A549 treated with ZK216348 at 1 μM for 4 hours (cell line): ENCODE results near the gene EMC9. TPM values are rescaled to one million over a fixed set of nuclear protein-coding genes. Genes with fewer than 3 reads are reported as not detected.

ENCODE experiments used
- total RNA-seq: library from RNA; stranded (reverse); fragments of 200-300 nt; extraction: Qiagen RNA extraction; gene quantifications from 5 replicates; pipeline ENCODE4 v1.2.3, GENCODE V29; 2022; ENCODE audit warnings: low read depth

EMC9 gene
- total RNA-seq = 37.8 to 64.0 TPM (median 62.7 TPM) in 5 replicates

GRCh38 chr14:24141097-24141880, at the start of gene EMC9:
EMC9 (minus strand) TSS chr14:24141591; CDS start chr14:24141304, 287 bp downstream.

GRCh38 chr14:24188251-24189058, 47.1 kb upstream of the EMC9 start, which contains the start of gene IPO4:
IPO4 (minus strand) TSS chr14:24188816; CDS start chr14:24188787, 29 bp downstream.

GRCh38 chr14:24171422-24172260, 30.2 kb upstream of the EMC9 start, which contains the start of gene REC8:
REC8 (plus strand) TSS chr14:24172080; CDS start chr14:24172553, 473 bp downstream.

GRCh38 chr14:24160850-24161804, 19.7 kb upstream of the EMC9 start, which contains the start of gene IRF9:
IRF9 (plus strand) TSS chr14:24161265; CDS start chr14:24162145, 880 bp downstream.

GRCh38 chr14:24146978-24147760, 5.8 kb upstream of the EMC9 start, which contains the start of gene RNF31:
RNF31 (plus strand) TSS chr14:24147498; CDS start chr14:24147699, 201 bp downstream.

GRCh38 chr14:24146453-24146977, 5.1 kb upstream of the EMC9 start, which contains the start of gene PSME2:
PSME2 (minus strand) TSS chr14:24146610; CDS start chr14:24146581, 29 bp downstream.

GRCh38 chr14:24135834-24136683, 5.3 kb downstream of the EMC9 start, which contains the start of gene PSME1:
PSME1 (plus strand) TSS chr14:24136194; CDS start chr14:24136263, 69 bp downstream.

GRCh38 chr14:24130380-24130716, 11.0 kb downstream of the EMC9 start, which contains the start of gene FITM1:
FITM1 (plus strand) TSS chr14:24130659; CDS start chr14:24131564, 905 bp downstream.

GRCh38 chr14:24114532-24115421, 26.6 kb downstream of the EMC9 start, which contains the start of the genes DCAF11 and NRL:
DCAF11 (plus strand) TSS chr14:24114777; CDS start chr14:24115595, 818 bp downstream.
NRL (minus strand) TSS chr14:24114949; CDS start chr14:24082848, 32,101 bp downstream.

GRCh38 chr14:24093901-24094840, 47.2 kb downstream of the EMC9 start, which contains the start of gene PCK2:
PCK2 (plus strand) TSS chr14:24094311; CDS start chr14:24094406, 95 bp downstream.

Other genes with a start within 250 kb of the EMC9 start
- gene DHRS4, start 187.8 kb downstream of the EMC9 start, total RNA-seq = 36.9 to 51.1 TPM (median 48.9 TPM) in 5 replicates
- 23.2 to 36.3 TPM (median 32.1 TPM) in 5 replicates for gene DHRS4L2, start 152.7 kb downstream of the EMC9 start, total RNA-seq
- 0.22 to 0.74 TPM (median 0.60 TPM) in 5 replicates for gene CARMIL3, start 89.6 kb downstream of the EMC9 start, total RNA-seq
- gene CPNE6, start 70.0 kb downstream of the EMC9 start, total RNA-seq = not detected in 5 replicates
- gene PCK2, start 47.3 kb downstream of the EMC9 start, total RNA-seq = 13.5 to 21.1 TPM (median 19.2 TPM) in 5 replicates
- gene DCAF11, start 26.8 kb downstream of the EMC9 start, total RNA-seq = 19.4 to 22.4 TPM (median 21.7 TPM) in 5 replicates
- 0.53 to 0.97 TPM (median 0.65 TPM) in 5 replicates for gene NRL, start 26.6 kb downstream of the EMC9 start, total RNA-seq
- gene FITM1, start 10.9 kb downstream of the EMC9 start, total RNA-seq = not detected in 5 replicates
- 149 to 185 TPM (median 165 TPM) in 5 replicates for gene PSME1, start 5.4 kb downstream of the EMC9 start, total RNA-seq
- 149 to 205 TPM (median 163 TPM) in 5 replicates for gene PSME2, start 5.0 kb upstream of the EMC9 start, total RNA-seq
- gene RNF31, start 5.9 kb upstream of the EMC9 start, total RNA-seq = 14.7 to 35.4 TPM (median 31.7 TPM) in 5 replicates
- gene IRF9, start 19.7 kb upstream of the EMC9 start, total RNA-seq = 15.5 to 24.9 TPM (median 19.7 TPM) in 5 replicates
- gene REC8, start 30.5 kb upstream of the EMC9 start, total RNA-seq = 2.6 to 6.5 TPM (median 4.6 TPM) in 5 replicates
- gene IPO4, start 47.2 kb upstream of the EMC9 start, total RNA-seq = 51.4 to 91.8 TPM (median 77.1 TPM) in 5 replicates
- gene TM9SF1, start 53.9 kb upstream of the EMC9 start, total RNA-seq = 48.0 to 74.0 TPM (median 66.9 TPM) in 5 replicates
- gene TSSK4, start 64.1 kb upstream of the EMC9 start, total RNA-seq = not detected in 5 replicates
- gene CHMP4A, start 71.9 kb upstream of the EMC9 start, total RNA-seq = 76.7 to 107 TPM (median 84.4 TPM) in 5 replicates
- 22.6 to 33.8 TPM (median 29.9 TPM) in 5 replicates for gene MDP1, start 74.5 kb upstream of the EMC9 start, total RNA-seq
- gene NEDD8, start 90.8 kb upstream of the EMC9 start, total RNA-seq = 456 to 538 TPM (median 471 TPM) in 5 replicates
- gene GMPR2, start 91.3 kb upstream of the EMC9 start, total RNA-seq = 53.6 to 67.0 TPM (median 57.2 TPM) in 5 replicates
- 31.9 to 41.7 TPM (median 36.3 TPM) in 5 replicates for gene TINF2, start 101.0 kb upstream of the EMC9 start, total RNA-seq
- gene TGM1, start 121.6 kb upstream of the EMC9 start, total RNA-seq = 0.72 to 1.3 TPM (median 0.74 TPM) in 5 replicates
- 13.7 to 19.6 TPM (median 18.4 TPM) in 5 replicates for gene RABGGTA, start 130.0 kb upstream of the EMC9 start, total RNA-seq
- gene DHRS1, start 158.2 kb upstream of the EMC9 start, total RNA-seq = 9.5 to 15.2 TPM (median 13.7 TPM) in 5 replicates
- 11.6 to 19.3 TPM (median 18.7 TPM) in 5 replicates for gene NOP9, start 158.3 kb upstream of the EMC9 start, total RNA-seq
- gene CIDEB, start 166.4 kb upstream of the EMC9 start, total RNA-seq = 0.12 to 0.21 TPM (median 0.18 TPM) in 4 of 5 replicates, not detected in the other
- gene LTB4R2, start 168.5 kb upstream of the EMC9 start, total RNA-seq = 2.0 to 6.3 TPM (median 5.6 TPM) in 5 replicates
- 3.2 to 6.8 TPM (median 5.9 TPM) in 5 replicates for gene LTB4R, start 169.9 kb upstream of the EMC9 start, total RNA-seq
- 0.21 TPM in 1 of 5 replicates, not detected in the others for gene ADCY4, start 193.5 kb upstream of the EMC9 start, total RNA-seq
- gene RIPK3, start 198.4 kb upstream of the EMC9 start, total RNA-seq = not detected in 5 replicates
- gene NFATC4, start 226.6 kb upstream of the EMC9 start, total RNA-seq = 0.15 to 0.36 TPM (median 0.25 TPM) in 4 of 5 replicates, not detected in the other